ENCODE data around the gene NPR2. TPM values are rescaled to one million over a fixed set of nuclear protein-coding genes. Genes with fewer than 3 reads are reported as not detected.

NPR2 gene
- total and polyA plus RNA-seq, 8 donors, result 2.2 to 14.6 (median 3.6) TPM

DNA sequence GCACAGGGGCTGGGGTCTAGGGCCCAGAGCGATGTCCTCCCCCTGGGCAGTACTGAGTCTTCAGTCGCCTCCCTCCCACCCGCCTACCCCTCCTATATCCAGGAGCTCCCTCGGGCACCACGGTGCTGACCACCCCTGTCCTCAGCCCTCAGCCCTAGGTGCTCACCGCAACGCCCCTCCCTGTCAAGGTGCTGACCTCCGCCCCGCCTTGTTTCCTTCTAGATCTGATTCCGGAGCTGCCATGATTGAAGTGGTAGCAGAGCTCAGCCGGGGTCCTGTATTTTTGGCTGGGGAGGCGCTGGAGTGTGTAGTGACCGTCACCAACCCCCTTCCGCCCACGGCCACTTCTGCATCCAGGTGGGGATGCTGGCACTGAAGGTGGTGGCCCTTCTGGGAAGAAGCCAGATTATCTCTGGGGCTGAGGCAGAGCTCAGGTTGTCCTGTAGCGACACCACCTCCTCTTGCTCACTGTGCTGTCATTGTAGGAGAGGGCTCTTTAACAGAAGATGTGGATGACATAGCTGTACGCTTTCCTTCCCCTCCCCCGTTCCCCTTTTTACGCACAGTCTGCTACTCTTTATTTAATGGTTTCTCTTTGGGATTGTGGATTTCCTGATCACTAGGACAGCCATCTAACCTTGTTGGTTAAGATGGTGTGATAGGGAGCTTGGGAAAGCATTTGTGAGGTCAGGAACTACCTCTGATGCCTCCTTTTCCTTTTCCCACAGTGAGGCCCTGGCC lies 41.7 kb upstream of the NPR2 start:
- intact Hi-C loops (cut with DNase I), result loop anchor here in 1 of 3 donors (10.0 kb wide), 1 partner anchor 65 kb away; the partner anchor contains the start of genes HINT2 and SPAG8
- DNase-seq, result peak; percentile 49 to 84 (median 62)
- no peak for FAIRE-seq

GRCh38 chr9:35750256-35750531 lies 41.2 kb upstream of the NPR2 start:
- Histone ChIP-seq H3K9me3 (no peaks in the 10 kb centered on the region), H3K27me3 (no peaks in the 10 kb centered on the region), H3K36me3 (peaks cover 3 to 29% (median 10%) of the 10 kb centered on the region in 3 donors), H3K4me1 (peaks cover 7 to 17% (median 15%) of the 10 kb centered on the region in 3 donors), H3K27ac (peak overlapping the region in 3 of 4 donors; percentile 75 to 78 (median 78)), H3K4me3 (peak overlapping the region in 3 of 4 donors; percentile 68 to 89 (median 68))
- WGBS, 2 donors, result 44 to 45% methylated on average over 4 of the region's 4 CpGs
- DNase-seq, result no peak
- no peak for ATAC-seq
- TF ChIP-seq, protein P1, sequence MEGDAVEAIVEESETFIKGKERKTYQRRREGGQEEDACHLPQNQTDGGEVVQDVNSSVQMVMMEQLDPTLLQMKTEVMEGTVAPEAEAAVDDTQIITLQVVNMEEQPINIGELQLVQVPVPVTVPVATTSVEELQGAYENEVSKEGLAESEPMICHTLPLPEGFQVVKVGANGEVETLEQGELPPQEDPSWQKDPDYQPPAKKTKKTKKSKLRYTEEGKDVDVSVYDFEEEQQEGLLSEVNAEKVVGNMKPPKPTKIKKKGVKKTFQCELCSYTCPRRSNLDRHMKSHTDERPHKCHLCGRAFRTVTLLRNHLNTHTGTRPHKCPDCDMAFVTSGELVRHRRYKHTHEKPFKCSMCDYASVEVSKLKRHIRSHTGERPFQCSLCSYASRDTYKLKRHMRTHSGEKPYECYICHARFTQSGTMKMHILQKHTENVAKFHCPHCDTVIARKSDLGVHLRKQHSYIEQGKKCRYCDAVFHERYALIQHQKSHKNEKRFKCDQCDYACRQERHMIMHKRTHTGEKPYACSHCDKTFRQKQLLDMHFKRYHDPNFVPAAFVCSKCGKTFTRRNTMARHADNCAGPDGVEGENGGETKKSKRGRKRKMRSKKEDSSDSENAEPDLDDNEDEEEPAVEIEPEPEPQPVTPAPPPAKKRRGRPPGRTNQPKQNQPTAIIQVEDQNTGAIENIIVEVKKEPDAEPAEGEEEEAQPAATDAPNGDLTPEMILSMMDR (IDR thresholded peaks at IDR 0.05), result no peak
- FAIRE-seq, result no peak
- intact Hi-C loops (cut with DNase I), result loop anchor here in 1 of 3 donors (10.0 kb wide), 1 partner anchor 65 kb away; the partner anchor contains the start of genes HINT2 and SPAG8

More for the DNA sequence above, 41.7 kb upstream of the NPR2 start:
- TF ChIP-seq, protein P1 (IDR thresholded peaks at IDR 0.05), result no peak
- peaks cover 3 to 29% (median 10%) of the 10 kb centered on the region in 3 donors for H3K36me3 ChIP-seq
- H3K4me3 ChIP-seq, result peak overlapping the region; percentile 68 to 89 (median 77)
- peak overlapping the region; percentile 75 to 78 (median 78) for H3K27ac ChIP-seq
- peaks cover 8 to 20% (median 15%) of the 10 kb centered on the region in 3 donors for H3K4me1 ChIP-seq
- H3K27me3 ChIP-seq, result no peaks in the 10 kb centered on the region
- ATAC-seq, result peak; percentile 51 to 65 (median 62)
- 1 to 2% methylated on average over 19 of the region's 19 CpGs for WGBS, 2 donors
- H3K9me3 ChIP-seq, result no peaks in the 10 kb centered on the region

DNA sequence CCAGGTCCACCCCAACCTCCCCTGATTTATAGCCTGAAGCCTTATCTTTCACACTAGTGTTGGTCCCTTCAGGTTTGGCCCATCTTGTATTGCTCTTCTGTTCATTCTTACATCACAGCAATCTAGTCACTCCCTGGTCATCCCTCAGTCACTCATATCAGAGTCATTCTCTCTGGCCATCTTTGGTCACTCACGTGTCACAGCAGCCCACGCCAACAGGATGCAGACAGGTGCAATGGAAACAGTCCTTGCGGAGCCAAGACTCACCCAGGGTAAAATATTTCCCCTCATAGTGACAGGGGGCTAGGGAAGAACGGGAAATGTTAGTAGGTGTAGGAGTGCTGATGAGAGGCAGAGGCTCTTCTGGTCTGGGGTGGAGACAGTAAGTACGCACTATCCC lies 37.9 kb upstream of the NPR2 start:
- intact Hi-C loops (cut with DNase I), result loop anchor here in 1 of 3 donors (10.0 kb wide), 1 partner anchor 61 kb away; the partner anchor contains the start of genes HINT2 and SPAG8
- TF ChIP-seq, protein P1 (IDR thresholded peaks at IDR 0.05), result no peak
- DNase-seq (no peak), FAIRE-seq (no peak), ATAC-seq (no peak)
- Histone ChIP-seq H3K4me3 (no peak overlapping the region), H3K4me1 (peaks cover 8 to 16% (median 9%) of the 10 kb centered on the region in 3 donors), H3K36me3 (peaks cover 3 to 29% (median 10%) of the 10 kb centered on the region in 3 donors), H3K9me3 (no peaks in the 10 kb centered on the region), H3K27ac (no peak overlapping the region), H3K27me3 (no peaks in the 10 kb centered on the region)
- 86 to 90% methylated on average over 5 of the region's 5 CpGs for WGBS, 2 donors

GRCh38 chr9:35754264-35754663 lies 37.1 kb upstream of the NPR2 start, which contains the start of gene MSMP:
Gene MSMP (minus strand): TSS chr9:35754276. CDS start chr9:35754129, 147 bp downstream.
- intact Hi-C loops (cut with DNase I), result loop anchor here in 1 of 3 donors (10.0 kb wide), 1 partner anchor 61 kb away; the partner anchor contains the start of genes HINT2 and SPAG8
- Histone ChIP-seq H3K27me3 (no peaks in the 10 kb centered on the region), H3K4me1 (peaks cover 8 to 16% (median 15%) of the 10 kb centered on the region in 3 donors), H3K36me3 (peaks cover 3 to 29% (median 10%) of the 10 kb centered on the region in 3 donors), H3K9me3 (no peaks in the 10 kb centered on the region), H3K4me3 (no peak within 1 kb of the TSS), H3K27ac (no peak within 1 kb of the TSS)
- ATAC-seq (no peak), FAIRE-seq (no peak), DNase-seq (no peak)
- 49 to 54% methylated on average over 3 of the region's 3 CpGs for WGBS, 2 donors
- TF ChIP-seq, protein P1 (IDR thresholded peaks at IDR 0.05), result no peak

Measured in pancreas (tissue), 10 donors.